Stimulated activated memory B cell treated with anti-CD40 and anti-IgM and Interleukin-4, amounts not matched to agents 10 μg/mL and 1 μg/mL and 100 μg/mL, for 72 hours (primary cell): ENCODE data around the gene EBF3.

Source experiments
- ATAC-seq: fragments of 150-1000 bp; cut with Tn5 transposase; 2 replicates; pipeline ENCODE4 v1.10.0; 2021
- H3K27ac Mint-ChIP-seq: one replicate; pipeline ENCODE4 v1.8.0; 2022; ENCODE audit warnings: mild to moderate bottlenecking, mixed read lengths
- H3K27me3 Mint-ChIP-seq: one replicate; pipeline ENCODE4 v1.8.0; 2022; ENCODE audit warnings: mixed read lengths
- H3K36me3 Mint-ChIP-seq: one replicate; pipeline ENCODE4 v1.8.0; 2022; ENCODE audit warnings: mixed read lengths
- H3K4me1 Mint-ChIP-seq: one replicate; pipeline ENCODE4 v1.8.0; 2022; ENCODE audit warnings: mixed read lengths
- H3K4me3 Mint-ChIP-seq: one replicate; pipeline ENCODE4 v1.8.0; 2022; ENCODE audit warnings: mild to moderate bottlenecking, moderate library complexity, mixed read lengths
- H3K9me3 Mint-ChIP-seq: one replicate; pipeline ENCODE4 v1.8.0; 2022; ENCODE audit warnings: mixed read lengths

The EBF3 gene

GRCh38 chr10:129978322-129978721 is 14.2 kb upstream of the EBF3 start:
- H3K4me3 Mint-ChIP-seq, result no peak overlapping the region
- H3K27me3 Mint-ChIP-seq, result peaks cover 83% of the 10 kb centered on the region
- no peaks in the 10 kb centered on the region for H3K4me1 Mint-ChIP-seq
- no peak for ATAC-seq
- H3K27ac Mint-ChIP-seq, result no peak overlapping the region
- peaks cover 14% of the 10 kb centered on the region for H3K9me3 Mint-ChIP-seq
- peaks cover 6% of the 10 kb centered on the region for H3K36me3 Mint-ChIP-seq

- Mint-ChIP-seq H3K36me3 (peaks cover 4% of the 10 kb centered on the region), H3K9me3 (peaks cover 11% of the 10 kb centered on the region), H3K27me3 (peaks cover 80% of the 10 kb centered on the region), H3K4me1 (no peaks in the 10 kb centered on the region), H3K27ac (no peak overlapping the region), H3K4me3 (no peak overlapping the region)
- ATAC-seq, result no peak
Measured at GRCh38 chr10:129977794-129978193, 13.7 kb upstream of the EBF3 start.

DNA sequence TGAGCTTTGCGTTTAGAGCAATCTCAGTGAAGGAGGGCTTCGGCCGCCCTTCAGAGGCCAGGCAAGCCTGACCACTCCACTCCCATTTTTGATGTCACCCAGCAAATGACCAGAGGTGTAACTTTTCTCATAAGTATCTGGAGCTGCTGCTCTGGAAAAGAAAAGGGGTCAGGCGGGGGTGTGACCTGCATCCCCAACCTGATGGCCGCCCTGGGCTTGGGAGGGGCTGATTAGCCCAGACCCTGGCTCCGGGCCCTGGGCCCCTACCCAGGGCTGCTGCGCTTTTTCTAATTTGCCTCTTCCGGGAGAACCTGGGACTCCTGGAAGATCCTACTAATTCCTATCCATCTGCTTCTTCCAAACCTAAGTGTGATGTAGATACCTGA is 9.6 kb upstream of the EBF3 start:
- ATAC-seq, result no peak
- no peaks in the 10 kb centered on the region for H3K36me3 Mint-ChIP-seq
- H3K4me3 Mint-ChIP-seq, result no peak overlapping the region
- H3K27me3 Mint-ChIP-seq, result peaks cover 82% of the 10 kb centered on the region
- no peak overlapping the region for H3K27ac Mint-ChIP-seq
- peaks cover 10% of the 10 kb centered on the region for H3K4me1 Mint-ChIP-seq
- H3K9me3 Mint-ChIP-seq, result no peaks in the 10 kb centered on the region

DNA sequence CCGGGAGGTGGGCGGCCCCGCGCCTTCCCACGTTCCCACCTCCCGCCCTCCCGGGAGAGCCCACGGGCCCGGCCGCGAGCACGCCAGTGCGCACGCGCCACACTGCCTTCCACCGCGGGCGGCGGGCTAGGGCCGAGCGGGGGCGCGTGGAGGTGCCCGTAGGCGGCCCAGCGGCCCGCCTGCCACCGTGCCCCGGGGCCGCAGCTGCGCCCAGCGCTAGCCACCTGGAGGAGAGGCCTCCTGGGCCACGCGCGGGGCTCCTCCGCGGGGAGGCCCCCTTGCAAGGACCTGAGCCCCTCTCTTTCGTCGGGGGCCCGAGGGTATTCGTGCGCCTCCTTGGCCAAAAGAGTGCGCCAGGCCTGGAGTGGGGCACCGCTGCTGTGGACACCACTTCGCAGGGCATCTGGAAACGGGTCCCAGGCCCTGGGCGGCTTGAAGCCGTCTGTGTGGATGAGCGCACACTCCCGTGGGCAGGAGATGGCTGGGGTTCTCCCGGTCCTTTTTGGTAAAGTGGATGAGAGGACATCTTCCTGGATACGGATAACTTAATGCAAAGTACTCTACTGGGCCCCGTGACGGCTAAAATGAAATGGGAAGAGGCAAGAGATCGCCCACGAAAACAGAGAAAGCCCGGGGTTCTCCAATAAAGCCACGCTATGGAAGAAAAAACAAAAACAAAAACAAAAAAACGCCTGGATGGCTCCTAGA is 9.0 kb upstream of the EBF3 start:
- Mint-ChIP-seq H3K27me3 (peaks cover 80% of the 10 kb centered on the region), H3K36me3 (no peaks in the 10 kb centered on the region), H3K4me3 (no peak overlapping the region), H3K27ac (no peak overlapping the region), H3K4me1 (peaks cover 10% of the 10 kb centered on the region), H3K9me3 (no peaks in the 10 kb centered on the region)
- ATAC-seq, result no peak

- Mint-ChIP-seq H3K9me3 (no peaks in the 10 kb centered on the region), H3K27ac (no peak overlapping the region), H3K27me3 (peaks cover 81% of the 10 kb centered on the region), H3K36me3 (no peaks in the 10 kb centered on the region), H3K4me3 (no peak overlapping the region), H3K4me1 (peaks cover 10% of the 10 kb centered on the region)
- ATAC-seq, result no peak
Measured at GRCh38 chr10:129972145-129972965, 8.3 kb upstream of the EBF3 start.

DNA sequence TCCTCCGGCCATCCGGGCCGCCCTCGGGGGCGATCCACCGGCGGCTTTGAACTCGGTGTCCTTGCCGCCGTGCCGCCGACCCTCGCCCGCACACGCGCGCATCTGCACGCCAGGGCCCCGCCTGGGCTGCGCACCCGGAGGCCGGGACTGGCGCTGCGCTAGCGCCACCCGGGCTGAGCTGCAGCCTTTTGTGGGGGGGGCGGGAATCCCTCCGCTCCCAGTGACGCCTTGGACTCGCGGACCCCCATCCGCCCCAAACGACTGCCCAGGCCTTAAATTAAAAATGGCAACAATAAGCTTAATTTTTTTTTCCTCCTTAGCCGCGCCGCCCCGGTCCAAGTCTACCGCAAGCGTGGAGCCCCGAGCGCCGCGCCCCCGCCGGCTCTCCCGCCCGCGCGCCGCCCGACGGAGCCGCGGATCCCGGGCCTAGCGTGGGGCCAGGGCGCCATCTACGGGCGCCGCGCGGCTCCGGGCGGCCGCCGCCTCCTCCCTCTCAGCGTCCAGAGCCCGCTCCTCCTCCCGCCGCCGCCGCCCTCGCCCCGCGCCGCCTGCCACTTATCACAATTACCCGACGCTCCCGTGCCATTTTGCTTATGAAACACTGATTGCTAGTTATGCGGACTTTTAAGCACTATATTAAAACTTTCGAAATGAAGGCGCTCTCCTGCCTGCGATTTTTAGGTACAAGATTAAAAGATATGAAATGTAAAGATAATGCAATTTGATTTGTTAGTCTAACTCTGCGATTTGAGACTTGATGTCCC is 7.5 kb upstream of the EBF3 start:
- Mint-ChIP-seq H3K27ac (no peak overlapping the region), H3K4me3 (peak overlapping the region; percentile 42), H3K27me3 (peaks cover 75% of the 10 kb centered on the region), H3K9me3 (no peaks in the 10 kb centered on the region), H3K4me1 (peaks cover 10% of the 10 kb centered on the region), H3K36me3 (no peaks in the 10 kb centered on the region)
- no peak for ATAC-seq

- peak overlapping the region; percentile 21 for H3K4me3 Mint-ChIP-seq
- H3K9me3 Mint-ChIP-seq, result no peaks in the 10 kb centered on the region
- ATAC-seq, result no peak
- no peak overlapping the region for H3K27ac Mint-ChIP-seq
- peaks cover 75% of the 10 kb centered on the region for H3K27me3 Mint-ChIP-seq
- H3K36me3 Mint-ChIP-seq, result no peaks in the 10 kb centered on the region
- H3K4me1 Mint-ChIP-seq, result peaks cover 10% of the 10 kb centered on the region
Measured at GRCh38 chr10:129970465-129971364, 6.6 kb upstream of the EBF3 start.

DNA sequence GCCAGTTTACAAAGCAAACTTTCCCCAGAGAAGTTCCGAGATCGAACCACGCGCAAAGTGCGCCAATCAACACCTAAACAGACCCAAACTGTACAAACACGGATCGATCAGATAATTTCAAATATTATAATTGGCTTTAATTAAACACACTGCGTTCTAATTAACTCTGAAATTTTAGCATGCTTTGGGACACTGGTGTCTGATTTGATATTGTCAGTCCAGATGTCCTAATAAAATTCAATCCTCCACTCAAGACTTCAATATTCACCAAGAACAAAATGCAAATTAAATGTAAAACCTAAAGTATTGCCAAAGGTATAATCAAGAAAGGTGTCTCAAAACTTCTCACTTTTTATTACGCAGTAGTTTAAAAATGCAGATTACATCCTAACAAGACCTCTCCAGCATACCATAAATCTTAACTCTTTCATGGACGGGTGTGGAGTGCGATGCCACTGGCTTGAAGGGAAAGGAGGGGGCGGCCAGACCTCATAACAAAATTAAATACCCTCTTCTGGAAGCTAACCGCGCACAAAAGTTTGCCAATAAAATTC is 5.9 kb upstream of the EBF3 start:
- Mint-ChIP-seq H3K4me3 (peak overlapping the region; percentile 21), H3K27ac (no peak overlapping the region), H3K4me1 (peaks cover 10% of the 10 kb centered on the region), H3K9me3 (no peaks in the 10 kb centered on the region), H3K36me3 (no peaks in the 10 kb centered on the region), H3K27me3 (peaks cover 75% of the 10 kb centered on the region)
- ATAC-seq, result no peak

- Mint-ChIP-seq H3K36me3 (no peaks in the 10 kb centered on the region), H3K9me3 (no peaks in the 10 kb centered on the region), H3K27ac (no peak overlapping the region), H3K27me3 (peaks cover 68% of the 10 kb centered on the region), H3K4me1 (peaks cover 10% of the 10 kb centered on the region), H3K4me3 (no peak overlapping the region)
- ATAC-seq, result no peak
Measured at GRCh38 chr10:129969184-129969910, 5.3 kb upstream of the EBF3 start.

DNA sequence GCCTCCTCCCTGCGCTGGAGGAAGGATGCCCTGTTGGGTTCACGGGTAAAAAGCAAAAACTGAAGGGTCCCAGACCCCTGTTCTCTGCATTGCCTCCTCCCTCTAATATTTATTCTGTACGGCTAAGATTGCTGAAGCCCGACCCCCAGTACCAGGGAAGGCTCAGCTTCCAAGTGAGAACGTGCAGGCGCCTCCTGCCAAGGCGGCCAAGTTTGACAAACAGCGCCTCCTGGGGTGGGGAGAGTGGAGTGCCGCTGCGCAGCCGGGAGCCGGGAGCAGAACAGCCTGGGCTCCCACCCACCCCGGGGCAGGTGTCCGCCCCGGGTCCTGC is 4.7 kb upstream of the EBF3 start:
- Mint-ChIP-seq H3K9me3 (no peaks in the 10 kb centered on the region), H3K36me3 (no peaks in the 10 kb centered on the region), H3K27ac (no peak overlapping the region), H3K4me1 (peaks cover 10% of the 10 kb centered on the region), H3K4me3 (no peak overlapping the region), H3K27me3 (peaks cover 67% of the 10 kb centered on the region)
- ATAC-seq, result no peak

- Mint-ChIP-seq H3K36me3 (no peaks in the 10 kb centered on the region), H3K27me3 (peaks cover 65% of the 10 kb centered on the region), H3K4me3 (no peak overlapping the region), H3K4me1 (peaks cover 10% of the 10 kb centered on the region), H3K9me3 (no peaks in the 10 kb centered on the region), H3K27ac (no peak overlapping the region)
- no peak for ATAC-seq
Measured at GRCh38 chr10:129968020-129968852, 4.2 kb upstream of the EBF3 start.

DNA sequence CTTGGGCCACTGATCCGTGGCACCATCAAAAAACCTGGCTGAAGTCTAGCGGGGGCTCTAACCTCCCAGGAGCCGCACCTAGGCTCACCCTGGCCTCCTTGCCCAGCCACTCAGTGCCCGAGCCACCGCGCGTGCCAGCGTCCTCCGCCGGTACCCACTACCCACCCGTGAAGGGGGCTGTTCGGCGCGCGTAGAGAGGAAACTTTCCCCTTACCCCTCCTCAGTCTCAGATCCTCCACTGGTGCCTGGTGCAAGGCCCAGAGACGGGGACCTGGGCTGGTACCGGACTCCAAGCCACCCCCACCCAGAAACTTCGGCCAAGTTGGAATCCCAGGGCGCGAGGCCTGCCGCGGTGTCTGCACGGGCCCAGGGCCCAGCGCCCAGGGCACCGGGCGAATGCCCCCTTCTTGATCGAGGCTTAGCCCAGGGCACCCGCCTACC is 3.5 kb upstream of the EBF3 start:
- Mint-ChIP-seq H3K9me3 (no peaks in the 10 kb centered on the region), H3K27ac (no peak overlapping the region), H3K36me3 (no peaks in the 10 kb centered on the region), H3K4me1 (peaks cover 14% of the 10 kb centered on the region), H3K4me3 (no peak overlapping the region), H3K27me3 (peaks cover 70% of the 10 kb centered on the region)
- ATAC-seq, result no peak

DNA sequence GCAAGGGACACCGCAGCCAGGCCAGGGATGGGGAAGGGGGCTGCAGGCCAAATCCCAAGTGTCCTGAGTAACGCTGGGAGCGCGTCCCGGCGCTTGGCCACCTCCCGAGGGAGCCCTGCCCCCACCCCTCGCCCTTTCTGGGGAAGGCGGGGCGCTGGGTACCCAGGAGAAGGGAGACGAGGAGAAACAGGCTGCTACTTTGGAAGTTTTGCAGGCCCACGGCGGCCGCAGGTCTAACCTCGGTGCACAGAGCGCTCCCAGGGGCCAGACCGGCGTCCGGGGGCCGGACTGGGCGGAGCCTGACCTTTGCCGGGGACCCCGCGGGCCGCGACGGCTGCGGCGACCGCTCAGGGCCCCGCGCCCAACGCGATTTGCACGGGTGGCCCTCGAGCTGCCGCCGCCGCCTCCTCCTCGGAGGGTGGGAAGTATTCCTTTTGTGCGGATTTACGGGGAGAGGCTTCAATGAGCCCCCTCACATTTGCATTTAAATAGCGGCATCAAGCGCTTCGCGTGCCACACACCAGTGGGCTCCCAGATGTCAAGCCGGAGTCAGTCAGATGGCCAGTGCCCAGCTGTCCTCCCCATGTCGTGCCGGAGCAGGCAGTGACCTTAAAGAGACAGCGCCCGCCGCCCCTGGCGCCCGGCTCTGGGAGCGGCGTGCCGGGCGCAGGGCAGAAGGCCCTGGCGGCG is 3.0 kb upstream of the EBF3 start:
- no peak for ATAC-seq
- Mint-ChIP-seq H3K36me3 (no peaks in the 10 kb centered on the region), H3K27ac (no peak overlapping the region), H3K4me3 (no peak overlapping the region), H3K4me1 (peaks cover 16% of the 10 kb centered on the region), H3K27me3 (peaks cover 74% of the 10 kb centered on the region), H3K9me3 (no peaks in the 10 kb centered on the region)
